A172 (cell line): ENCODE data around the gene SCYGR1. TPM values are rescaled to one million over a fixed set of nuclear protein-coding genes. Genes with fewer than 3 reads are reported as not detected.
"Not testable (repeated sequence)": the region's sequence is repeated elsewhere in the genome, so short reads cannot be mapped to it uniquely, and the experiment has no call there.

ENCODE experiments used
- DNase-seq: peaks from one replicate; pipeline ENCODE4 v3.0.0-alpha.2; 2015; ENCODE audit warnings: low spot score
- total RNA-seq: library from RNA; depleted of rRNA; stranded (reverse); fragments of >200 nt; shearing (Covaris generic); gene quantifications from 2 replicates; pipeline ENCODE4 v1.2.3, GENCODE V29; 2014; rRNA removed

Gene SCYGR1, protein sequence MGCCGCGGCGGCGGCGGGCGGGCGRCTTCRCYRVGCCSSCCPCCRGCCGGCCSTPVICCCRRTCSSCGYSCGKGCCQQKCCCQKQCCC
- total RNA-seq, result not detected in 2 replicates

DNA sequence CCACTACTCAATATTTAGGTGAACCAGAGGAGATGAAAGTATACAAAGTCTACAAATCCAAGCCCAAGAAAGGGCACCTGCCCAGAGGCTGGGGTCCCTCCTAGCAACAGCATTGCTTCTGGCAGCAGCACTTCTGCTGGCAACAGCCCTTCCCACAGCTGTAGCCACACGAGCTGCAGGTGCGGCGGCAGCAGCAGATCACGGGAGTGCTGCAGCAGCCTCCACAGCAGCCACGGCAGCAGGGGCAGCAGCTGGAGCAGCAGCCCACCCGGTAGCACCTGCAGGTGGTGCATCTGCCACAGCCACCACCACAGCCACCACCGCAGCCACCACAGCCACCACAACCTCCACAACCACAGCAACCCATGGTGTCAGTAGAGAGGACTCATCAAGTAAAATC lies at the start of gene SCYGR1:
TSS of gene SCYGR1 (minus strand) at position 367 of the 400 bp plus-strand sequence. CDS start at position 367, 0 bp downstream.
- DNase-seq, result not testable (repeated sequence)

DNA sequence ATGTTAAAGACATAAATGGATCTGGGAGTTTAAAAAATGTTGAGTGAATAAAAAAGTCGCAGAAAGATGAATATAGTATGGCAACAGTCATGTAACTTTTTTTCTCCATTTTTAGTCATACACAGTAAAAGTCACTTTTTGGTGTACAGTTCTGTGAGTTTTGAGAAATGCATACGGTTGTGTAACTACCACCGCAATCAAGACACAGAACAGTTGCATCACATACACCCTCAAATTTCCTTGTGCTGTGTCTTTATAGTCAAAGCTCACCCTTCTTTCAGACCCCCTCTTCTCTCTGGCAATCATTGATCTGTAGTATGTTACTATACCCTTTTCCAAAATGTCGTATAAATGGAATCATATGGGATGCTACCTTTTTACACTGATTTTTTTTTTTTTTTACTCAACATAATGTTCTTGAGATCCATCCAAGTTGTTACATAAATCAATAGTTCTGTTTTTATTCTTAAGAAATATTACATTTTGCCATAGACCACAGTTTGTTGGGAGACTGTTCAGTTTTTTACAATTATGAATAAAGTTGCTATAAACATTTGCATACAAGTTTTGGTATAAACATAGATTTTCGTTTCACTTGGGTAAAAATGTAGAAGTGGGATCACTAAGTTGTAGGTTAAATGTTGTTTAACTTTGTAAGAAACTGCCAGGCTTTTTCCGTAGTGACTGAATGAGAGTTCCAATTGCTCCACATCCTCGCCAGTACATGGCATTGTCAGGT lies 48.9 kb upstream of the SCYGR1 start:
- no peak for DNase-seq

DNA sequence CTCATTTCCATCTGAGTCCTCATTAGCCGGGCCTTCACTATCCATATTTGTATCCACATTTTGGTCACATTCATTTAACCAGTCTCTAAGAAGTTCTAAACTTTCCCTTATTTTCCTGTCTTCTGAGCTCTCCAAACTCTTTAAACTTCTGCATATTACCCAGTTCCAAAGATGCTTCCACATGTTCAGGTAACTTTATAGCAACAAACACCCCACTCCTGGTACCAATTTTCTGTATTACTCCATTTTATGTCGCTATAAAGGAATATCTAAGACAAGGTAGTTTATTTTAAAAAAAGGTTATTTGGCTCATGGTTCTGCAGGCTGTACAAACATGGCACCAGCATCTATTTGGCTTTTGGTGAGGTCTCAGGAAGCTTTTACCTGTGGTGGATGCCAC lies 45.4 kb upstream of the SCYGR1 start:
- no peak for DNase-seq

DNA sequence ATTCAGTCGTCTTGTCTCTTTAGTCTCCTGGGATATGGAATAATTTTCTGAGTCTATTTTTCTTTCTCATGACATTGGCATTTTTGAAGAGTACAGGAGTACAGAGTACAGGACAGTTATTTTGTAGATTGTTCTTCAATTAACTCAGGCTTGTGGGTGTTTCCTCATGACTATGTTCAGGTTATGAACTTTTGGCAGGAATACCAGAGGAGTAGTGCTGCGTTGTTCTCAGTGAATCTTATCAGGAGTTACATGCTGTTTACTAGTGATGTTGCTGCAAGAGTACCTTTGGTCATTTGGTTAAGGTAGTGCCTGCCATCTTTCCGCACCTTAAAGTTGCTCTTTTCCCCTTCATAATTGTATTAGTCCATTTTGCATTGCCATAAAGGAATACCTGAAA lies 42.9 kb upstream of the SCYGR1 start:
- DNase-seq, result no peak

DNA sequence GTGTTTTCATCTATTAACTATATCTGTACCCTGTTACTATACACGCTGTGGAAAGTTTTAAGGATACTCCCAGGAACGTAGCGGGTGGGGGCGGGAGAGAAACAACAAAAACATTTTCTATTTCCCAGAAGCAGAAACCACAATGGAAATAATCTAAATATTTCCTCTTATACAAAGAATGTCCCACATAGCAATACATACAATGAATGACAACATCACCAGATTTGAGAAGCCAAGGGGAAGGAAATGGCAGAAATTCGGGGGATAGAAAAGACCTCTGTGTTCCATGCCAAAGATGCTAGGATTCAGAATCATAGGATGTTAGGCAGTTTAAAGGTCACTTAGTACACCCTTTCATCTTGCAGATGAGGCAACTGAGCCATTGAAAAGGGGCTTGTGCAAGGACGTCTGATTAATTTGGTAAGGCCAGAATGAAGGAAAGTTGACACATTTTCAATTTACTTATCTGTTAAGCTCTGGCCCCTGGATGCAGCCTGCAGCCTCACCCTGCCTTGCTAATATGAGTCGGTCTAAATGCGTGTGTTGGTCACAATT lies 41.1 kb upstream of the SCYGR1 start:
- DNase-seq, result no peak

DNA sequence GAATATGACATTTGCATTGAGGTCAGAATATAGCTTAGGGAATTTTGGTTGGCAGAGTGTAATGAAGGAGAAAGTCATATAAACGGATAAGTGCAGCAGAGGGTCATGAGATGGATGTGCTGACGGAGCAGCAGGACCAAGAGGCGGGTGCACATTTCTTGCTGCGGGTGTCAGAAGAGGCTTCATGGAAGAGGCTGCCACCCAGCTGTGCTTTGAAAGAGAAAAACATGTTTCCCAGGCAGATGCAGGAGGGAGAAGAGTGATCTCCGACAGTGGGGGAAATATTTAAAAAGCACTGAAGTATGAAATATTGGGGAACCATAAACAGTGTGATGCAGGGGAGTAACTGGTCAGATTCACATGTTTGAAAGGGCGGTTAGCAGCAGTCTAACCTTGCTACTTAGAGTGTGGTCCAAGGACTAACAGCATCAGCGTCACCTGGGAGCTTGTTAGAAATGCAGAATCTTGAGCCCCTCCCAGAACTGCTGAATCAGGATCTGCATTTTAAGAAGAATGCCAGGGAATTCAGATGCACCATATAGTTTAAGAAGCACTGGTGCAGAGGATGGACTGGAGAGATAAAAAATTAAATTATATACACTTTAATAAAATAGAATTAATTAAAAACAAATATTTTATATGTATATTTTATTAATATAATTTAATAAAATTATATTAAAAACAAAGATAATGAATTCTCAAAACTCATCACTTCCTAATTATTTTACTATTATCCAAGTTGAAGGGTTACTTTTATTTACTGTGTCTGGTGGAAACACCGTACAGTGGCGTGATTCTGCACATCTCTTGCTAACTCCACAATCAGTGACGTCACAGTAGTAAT lies 36.1 kb upstream of the SCYGR1 start:
- DNase-seq, result no peak

DNA sequence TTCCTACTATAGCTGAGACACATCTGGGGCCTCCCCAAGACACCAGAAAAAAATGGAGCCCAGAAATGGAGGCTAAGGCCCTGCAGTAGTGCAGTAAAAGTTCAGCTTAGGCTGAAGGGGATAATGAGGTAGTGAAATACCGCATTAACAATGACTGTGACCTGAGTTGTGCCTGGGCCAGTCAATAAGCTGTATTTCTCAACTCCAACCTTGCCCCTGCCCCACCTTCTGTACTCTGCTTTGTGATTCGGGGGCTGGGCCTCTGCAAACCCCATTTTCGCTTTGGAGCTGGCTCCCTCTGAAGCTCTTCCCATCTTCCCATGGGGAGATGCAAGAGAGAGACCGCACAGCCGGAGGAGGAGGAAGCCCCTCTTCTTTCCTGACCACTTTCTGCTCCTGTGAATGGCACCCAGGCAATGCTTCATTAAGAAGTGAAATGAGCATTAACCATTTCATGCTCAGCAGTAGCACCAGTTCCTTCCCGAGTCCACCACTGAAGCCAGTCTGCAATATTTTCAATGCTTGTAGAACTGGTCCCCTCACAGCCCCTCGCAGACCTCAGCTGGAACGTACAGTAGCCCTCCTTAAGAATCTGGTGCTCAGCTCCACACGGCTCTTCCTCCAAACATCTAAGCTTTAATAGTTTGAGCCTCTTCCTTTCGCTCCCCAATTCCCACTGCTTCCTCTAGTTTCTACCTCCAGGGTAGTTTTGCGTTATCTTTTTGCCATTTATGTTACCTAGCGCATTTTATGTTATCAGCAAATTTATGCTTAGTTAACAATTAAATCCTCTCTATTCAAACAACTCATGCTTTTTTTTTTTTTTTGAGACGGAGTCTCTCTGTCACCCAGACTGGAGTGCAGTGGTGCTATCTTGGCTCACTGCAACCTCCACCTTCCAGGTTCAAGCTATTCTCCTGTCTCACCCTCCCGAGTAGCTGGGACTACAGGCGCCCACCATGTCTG lies 32.6 kb upstream of the SCYGR1 start:
- DNase-seq, result no peak

DNA sequence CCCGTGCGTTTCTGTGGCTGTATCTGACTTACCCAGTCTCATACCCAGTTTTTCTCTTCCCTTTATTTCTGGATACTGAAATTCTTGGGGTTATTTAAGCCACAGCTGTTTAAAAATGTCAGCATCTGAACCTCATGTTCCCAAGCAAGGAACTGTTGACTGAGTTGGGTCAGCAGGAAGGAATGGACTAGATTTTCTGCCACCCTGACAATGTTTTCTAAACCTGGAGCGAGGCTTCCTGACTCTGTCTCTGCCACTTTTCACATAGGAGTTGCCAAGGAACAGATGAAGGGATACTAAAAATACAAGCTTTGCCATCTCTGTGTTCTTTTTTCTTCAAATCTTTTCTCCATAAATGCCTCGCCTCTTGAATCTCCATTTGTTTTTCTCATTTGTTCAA lies 29.0 kb upstream of the SCYGR1 start:
- DNase-seq, result no peak

DNA sequence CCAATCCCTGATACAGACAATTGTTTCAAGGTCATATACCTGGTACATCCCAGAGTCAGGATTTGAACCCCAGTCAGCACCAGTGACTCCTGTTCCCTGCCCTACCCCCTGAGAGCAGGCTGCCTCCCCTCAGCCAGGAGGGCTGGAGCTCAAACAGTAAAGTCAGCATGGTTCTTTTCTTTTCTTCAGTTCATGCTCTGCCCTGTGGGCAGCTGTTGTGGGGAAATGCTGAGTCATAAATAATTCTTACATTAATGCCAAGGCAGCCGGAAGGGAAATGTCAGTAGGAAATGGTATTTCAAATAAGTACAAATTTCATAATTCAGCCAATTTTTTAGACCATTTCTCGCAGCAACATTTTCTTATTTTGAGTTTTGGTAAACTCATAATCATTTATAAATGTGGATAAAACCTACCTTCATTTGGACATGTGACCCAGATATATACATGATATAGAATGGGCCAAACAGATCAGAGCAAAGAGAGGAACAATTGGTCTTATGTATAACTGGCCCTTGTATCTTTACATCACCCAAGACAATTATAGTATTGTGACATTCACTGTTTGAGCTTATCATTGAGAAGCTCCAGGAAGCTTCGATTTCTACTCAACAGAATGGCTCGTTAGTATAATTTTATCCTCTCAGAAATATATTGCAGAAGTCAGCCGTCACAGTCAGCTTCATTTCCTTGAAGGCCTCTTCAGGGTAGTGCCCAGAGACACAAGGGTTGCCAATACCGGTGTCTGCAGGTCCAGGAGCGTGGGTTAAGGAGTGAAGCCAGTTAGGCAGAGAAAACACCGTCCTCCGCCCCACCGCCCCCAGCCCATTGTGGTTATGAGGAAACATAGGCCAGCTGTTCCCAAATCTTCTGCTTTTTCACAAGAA lies 28.0 kb upstream of the SCYGR1 start:
- DNase-seq, result peak; percentile 77

DNA sequence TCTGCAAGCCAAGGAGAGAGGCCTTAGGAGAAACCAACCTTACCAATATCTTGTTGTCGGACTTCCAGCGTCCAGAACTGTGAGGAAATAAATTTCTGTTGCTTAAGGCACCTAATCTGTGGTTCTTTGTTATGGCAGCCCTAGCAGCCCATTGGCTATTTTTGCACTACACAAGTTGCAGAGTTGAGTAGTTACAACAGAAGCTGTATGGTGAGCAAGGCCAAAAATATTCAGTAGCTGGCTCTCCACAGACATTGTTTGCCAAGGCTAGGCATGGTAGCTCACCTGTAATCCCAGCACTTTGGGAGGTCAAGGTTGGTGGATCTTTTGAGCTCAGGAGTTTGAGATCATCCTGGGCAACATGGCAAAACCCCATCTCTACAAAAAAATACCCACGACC lies 27.1 kb upstream of the SCYGR1 start:
- peak; percentile 42 for DNase-seq

DNA sequence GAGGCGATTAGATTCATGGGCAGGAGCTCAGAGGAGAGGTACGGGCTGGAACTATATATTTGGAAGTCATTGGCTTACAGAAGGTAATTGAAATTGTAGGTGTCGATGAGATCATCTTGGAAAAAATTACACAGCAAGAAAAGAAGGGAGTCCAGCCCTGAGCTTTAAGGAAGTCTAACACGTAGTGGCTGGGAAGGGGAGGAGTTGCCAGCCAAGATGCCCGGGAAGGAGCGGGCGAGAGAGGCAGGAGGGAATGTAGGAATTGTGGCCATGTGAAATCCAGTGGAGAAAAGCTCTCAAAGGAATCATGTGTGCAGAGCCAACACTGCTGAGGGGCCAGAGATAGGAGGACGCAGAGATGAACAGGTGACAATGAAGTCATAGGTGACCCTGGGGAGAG lies 25.6 kb upstream of the SCYGR1 start:
- no peak for DNase-seq

DNA sequence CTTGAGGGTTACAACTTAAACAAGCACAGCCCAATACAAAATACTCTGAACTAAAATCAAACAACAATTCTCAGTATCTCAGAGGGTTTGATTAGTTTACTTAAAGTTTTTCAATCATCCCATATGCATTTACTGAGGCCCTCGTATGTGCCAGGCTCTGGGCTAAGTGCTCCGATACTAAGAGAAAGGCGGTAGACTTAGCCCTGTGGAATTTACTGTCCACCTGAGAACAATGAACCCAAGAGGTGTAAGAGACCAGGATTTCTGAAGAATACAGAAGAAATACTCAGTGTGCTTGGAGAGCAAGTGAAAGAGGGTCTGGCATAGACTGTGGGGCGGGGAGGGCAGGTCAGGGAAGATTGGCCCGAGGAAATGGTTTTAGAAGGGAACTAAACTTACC lies 25.1 kb upstream of the SCYGR1 start:
- DNase-seq, result no peak

DNA sequence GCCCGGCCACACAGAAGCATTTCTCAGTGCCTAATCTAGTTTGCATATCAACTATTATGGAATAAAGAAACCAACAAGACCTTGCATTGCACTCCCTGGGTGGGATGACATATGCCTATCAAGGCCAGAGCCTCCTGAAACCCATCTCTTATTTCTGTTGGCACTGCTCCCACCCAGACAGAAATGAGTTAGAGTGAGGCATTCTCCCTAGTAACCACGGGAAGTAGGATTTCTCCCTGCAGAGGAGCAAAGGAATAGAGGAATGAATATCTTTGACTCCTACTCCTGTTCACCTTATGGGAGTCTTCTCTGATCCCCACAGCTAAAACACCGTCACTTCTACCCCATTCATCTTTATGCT lies 24.2 kb upstream of the SCYGR1 start:
- DNase-seq, result no peak

DNA sequence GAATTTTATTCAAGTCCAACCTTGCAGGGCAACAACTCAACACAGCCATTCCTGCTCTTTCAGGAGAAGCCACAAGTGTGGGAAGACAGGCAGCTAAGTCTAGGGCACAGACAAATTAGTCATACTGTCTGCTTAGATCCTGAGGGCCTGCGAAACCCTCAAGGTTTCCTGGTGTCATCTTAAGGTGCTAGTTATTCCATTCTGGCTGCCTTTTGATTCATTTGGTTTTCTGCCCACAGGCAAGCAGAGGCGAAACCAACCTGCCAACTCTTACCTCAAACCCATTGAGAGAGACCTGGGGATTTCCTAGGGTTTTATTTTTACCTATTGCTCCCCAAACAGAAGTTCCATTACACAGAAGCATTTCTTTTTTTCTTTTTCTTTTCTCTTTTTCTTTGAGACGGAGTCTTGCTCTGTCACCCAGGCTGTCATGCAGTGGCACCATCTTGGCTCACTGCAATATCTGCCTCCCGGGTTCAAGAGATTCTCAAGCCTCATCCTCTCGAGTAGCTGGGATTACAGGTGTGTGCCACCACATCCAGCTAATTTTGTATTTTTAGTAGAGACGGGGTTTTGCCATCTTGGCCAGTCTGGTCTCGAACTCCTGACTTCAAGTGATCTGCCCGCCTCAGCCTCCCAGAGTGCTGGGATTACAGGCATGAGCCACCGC lies 23.7 kb upstream of the SCYGR1 start:
- peak; percentile 74 for DNase-seq

DNA sequence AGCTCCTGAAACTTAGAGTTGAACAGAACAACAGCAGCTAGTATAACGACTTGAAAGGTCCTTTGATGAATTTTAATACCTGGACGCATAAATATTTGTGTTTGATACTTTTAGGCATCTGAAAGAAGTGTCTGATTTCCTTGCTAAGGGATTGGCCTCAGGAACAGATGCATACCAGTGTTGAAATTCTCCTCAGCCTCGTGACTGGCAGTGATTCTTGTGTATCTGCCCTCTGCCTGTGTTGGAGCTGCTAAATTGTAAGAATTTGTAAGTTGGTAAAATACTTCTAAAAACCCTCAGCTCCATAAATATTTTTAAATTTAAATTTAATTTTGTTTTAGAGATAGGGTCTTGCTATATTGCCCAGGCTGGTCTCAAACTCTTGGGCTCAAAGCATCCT lies 22.4 kb upstream of the SCYGR1 start:
- no peak for DNase-seq

DNA sequence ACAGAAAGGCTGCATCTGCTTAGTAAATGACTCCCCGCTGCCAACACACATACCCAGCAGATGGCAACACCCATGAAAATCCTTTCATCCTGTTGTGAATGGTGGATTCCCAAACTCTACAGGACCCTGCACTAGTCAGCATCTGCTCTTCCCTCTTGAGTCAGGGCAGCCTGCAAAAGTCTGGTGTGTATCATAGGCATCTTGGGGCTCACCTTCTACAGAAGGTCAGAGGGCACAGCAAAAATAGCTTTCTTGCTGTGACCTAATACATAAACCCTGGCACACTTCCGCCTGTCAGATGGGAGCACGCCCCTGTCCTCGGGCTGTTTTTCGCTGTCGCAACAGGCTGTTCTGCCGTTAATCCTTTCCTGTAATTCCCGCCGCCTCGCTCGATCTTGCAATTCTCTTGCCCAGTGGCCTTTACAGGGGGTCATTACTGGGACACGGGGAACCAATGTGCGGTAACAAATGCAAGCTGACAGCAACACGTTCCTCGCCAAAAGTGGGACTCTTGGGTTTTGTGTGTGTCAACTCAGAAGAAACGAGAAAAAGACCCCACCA lies 19.9 kb upstream of the SCYGR1 start:
- no peak for DNase-seq

DNA sequence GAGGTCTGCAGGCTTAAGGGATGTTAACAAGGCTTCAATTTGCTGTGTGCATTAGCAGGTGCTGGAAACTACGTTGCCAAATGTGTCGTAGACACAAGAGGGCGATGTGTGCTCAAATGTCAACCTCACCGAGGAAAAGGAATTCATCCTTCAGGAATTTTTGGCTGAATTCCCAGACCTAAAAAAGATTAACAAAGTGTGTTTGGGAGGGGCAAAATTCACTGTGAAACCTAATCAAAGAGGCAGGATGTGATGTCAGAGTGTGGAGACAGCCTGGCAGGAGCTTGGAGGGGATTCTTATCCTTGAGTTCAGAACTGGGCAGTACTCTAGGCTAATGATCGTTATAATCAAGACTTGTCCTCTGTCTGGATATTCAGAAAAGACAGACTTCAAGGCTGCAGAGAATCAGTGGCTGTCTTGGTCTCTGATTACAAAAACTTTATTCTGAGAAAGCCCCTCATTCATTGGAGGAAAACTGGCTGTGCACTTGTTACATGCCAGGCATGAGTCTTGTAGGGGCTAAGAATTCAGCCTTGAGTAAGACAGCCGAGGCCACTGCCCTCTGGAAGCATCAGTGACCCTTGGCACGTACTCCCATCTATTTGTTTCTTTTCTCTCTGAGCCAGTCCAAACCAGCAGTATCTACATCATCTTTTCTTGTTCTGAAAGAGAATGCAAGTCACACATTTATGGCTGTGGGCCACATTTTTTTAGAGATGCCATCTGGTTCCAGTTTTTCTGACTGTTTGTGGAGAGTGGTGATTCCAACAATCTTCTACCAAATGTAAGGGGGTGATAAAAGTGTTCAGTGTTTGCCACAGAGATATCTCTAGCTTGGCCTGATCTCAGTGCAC lies 18.7 kb upstream of the SCYGR1 start:
- DNase-seq, result peak; percentile 97

DNA sequence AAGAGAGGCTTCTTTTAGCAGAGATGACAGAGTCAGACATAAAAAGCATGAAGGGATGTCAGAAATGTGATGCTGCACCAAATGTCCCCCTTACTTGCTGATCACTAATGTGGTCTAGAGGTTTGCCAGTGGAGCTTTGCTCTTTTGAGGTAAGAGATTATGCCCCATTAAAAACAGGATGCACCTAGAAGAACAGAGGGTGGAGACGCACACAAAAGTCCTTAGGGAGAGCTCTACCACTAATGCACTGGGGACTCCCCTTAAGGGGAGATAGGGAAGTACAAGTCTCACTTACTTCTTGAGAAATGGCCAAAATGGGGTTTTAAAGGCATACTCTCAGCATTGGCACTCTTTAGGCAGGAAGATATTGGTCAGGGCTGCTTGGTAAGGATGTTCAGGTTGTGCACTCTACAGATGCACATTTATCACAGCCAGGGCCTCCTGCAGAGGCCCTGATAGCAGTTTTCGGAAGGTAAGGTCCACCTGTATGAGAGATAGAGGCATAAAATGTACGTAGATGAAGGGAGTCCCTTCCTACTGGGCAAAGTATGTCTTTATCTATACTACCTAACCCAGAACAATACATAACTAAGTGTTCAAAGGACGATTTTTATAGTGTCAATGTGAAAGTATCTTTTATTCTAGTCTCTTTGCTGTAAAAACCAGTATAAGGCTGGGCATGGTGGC lies 17.0 kb upstream of the SCYGR1 start:
- DNase-seq, result no peak
